Spinal cord (tissue), 10 donors: Measurements from ENCODE around the gene PDE4A. TPM values are rescaled to one million over a fixed set of nuclear protein-coding genes. Genes with fewer than 3 reads are reported as not detected.
"Not testable (repeated sequence)": the region's sequence is repeated elsewhere in the genome, so short reads cannot be mapped to it uniquely, and the experiment has no call there.

Experiments used
- DNase-seq, 6 donors: peaks; one replicate each; pipeline versions ENCODE4 v3.0.0 to v3.0.0-alpha.2; 2013 to 2015; ENCODE audit warnings: low spot score in 6 of 6, low read depth in 4 of 6
- H3K27ac ChIP-seq: one replicate; pipeline ENCODE4 v1.5.1; 2013; ENCODE audit warnings: low read depth, low read length, control low read depth
- H3K27me3 ChIP-seq: one replicate; pipeline ENCODE4 v1.6.1; 2013; ENCODE audit warnings: low read length; ENCODE audit not compliant: control insufficient read depth, insufficient read depth
- H3K36me3 ChIP-seq: one replicate; pipeline ENCODE4 v1.6.1; 2013; ENCODE audit warnings: low read length; ENCODE audit not compliant: control insufficient read depth, insufficient read depth
- H3K4me1 ChIP-seq: one replicate; pipeline ENCODE4 v1.6.1; 2013; ENCODE audit warnings: low read length; ENCODE audit not compliant: control insufficient read depth, insufficient read depth
- H3K4me3 ChIP-seq: one replicate; pipeline ENCODE4 v1.5.1; 2013; ENCODE audit warnings: low read depth, low read length, control low read depth
- H3K9me3 ChIP-seq: one replicate; pipeline ENCODE4 v1.6.1; 2013; ENCODE audit warnings: low read length; ENCODE audit not compliant: control insufficient read depth, insufficient read depth
- WGBS: methylation state at CpG from one replicate; pipeline ENCODE4 v1.1.5; 2013; ENCODE audit warnings: missing lambda C conversion rate; ENCODE audit not compliant: insufficient coverage; 5-methylcytosine and 5-hydroxymethylcytosine counted together
- polyA plus RNA-seq, 2 donors: library from polyadenylated mRNA; unstranded; fragments of 120-200 nt; gene quantifications; one replicate each; pipeline ENCODE4 v1.2.1, GENCODE V29; 2013; ENCODE audit not compliant: insufficient read length in 2 of 2
- total RNA-seq, 2 donors: library from RNA; depleted of rRNA in 1 of 2; stranded (reverse); fragments of 120-200 nt in 1 of 2; fragments of >200 nt in 1 of 2; gene quantifications; one replicate each; pipeline versions ENCODE4 v1.2.3 to v1.2.4, GENCODE V29; 2013 to 2014
- donor health status: healthy.

The PDE4A gene
- total and polyA plus RNA-seq, 4 donors, result 4.2 to 28.4 (median 18.2) TPM

DNA sequence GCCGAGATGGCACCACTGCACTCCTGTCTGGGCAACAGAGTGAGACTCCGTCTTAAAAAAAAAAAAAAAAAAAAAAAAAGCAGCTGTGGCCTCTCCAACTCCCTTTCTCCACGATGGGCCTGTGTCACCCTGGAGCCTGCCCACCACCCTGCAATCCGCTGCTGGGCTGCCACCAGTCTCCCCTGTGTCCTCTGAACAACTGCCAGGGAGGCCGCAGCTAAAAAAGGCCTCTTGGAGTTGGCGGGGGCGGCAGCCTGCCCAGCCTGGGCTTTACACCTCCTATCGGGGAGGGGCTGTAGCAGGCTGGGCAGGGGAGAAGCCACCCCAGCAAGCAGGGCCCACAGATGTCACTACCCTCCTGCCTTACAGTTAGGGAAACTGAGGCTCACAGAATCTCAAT lies 20.5 kb upstream of the PDE4A start:
- no peak overlapping the region for H3K4me3 ChIP-seq
- peaks cover 29% of the 10 kb centered on the region for H3K4me1 ChIP-seq
- DNase-seq, result no peak
- no peaks in the 10 kb centered on the region for H3K27me3 ChIP-seq
- H3K36me3 ChIP-seq, result peaks cover 45% of the 10 kb centered on the region
- H3K27ac ChIP-seq, result no peak overlapping the region
- 84% methylated on average over 3 of the region's 8 CpGs for WGBS
- H3K9me3 ChIP-seq, result no peaks in the 10 kb centered on the region

DNA sequence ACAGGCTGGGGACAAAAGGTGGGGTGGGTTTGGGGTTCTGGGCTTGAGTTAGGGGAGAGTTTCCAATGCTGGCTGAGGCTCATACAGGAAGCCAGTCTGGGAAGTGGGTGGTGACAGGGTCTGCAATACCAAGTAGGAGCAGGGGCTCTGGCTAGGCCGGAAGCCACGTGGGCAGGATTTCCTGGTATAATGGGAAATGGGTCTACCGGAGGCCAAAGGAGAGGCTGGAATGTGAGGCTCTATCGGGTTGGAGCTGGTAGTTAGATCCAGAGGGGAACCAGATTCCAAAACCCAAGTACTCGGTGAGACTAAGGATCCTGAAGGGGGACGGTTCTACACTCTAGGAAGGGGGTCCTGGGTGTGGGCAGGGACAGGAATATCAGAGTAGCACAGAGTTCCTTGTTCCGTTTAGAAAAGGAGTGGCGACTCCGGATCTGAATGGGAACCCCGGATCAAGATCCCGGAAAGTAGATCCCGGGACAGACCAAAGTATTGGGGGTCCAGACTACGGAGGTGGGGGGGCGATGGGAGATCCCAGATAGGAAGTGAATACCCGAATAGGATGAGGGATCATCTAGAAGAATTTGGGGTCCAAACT lies 17.8 kb upstream of the PDE4A start:
- Histone ChIP-seq H3K4me1 (peaks cover 38% of the 10 kb centered on the region), H3K36me3 (peaks cover 23% of the 10 kb centered on the region), H3K27ac (peak overlapping the region; percentile 49), H3K4me3 (peak overlapping the region; percentile 96), H3K9me3 (no peaks in the 10 kb centered on the region), H3K27me3 (peaks cover 8% of the 10 kb centered on the region)
- DNase-seq, result no peak
- 4% methylated on average over 15 of the region's 15 CpGs for whole genome bisulfite sequencing

DNA sequence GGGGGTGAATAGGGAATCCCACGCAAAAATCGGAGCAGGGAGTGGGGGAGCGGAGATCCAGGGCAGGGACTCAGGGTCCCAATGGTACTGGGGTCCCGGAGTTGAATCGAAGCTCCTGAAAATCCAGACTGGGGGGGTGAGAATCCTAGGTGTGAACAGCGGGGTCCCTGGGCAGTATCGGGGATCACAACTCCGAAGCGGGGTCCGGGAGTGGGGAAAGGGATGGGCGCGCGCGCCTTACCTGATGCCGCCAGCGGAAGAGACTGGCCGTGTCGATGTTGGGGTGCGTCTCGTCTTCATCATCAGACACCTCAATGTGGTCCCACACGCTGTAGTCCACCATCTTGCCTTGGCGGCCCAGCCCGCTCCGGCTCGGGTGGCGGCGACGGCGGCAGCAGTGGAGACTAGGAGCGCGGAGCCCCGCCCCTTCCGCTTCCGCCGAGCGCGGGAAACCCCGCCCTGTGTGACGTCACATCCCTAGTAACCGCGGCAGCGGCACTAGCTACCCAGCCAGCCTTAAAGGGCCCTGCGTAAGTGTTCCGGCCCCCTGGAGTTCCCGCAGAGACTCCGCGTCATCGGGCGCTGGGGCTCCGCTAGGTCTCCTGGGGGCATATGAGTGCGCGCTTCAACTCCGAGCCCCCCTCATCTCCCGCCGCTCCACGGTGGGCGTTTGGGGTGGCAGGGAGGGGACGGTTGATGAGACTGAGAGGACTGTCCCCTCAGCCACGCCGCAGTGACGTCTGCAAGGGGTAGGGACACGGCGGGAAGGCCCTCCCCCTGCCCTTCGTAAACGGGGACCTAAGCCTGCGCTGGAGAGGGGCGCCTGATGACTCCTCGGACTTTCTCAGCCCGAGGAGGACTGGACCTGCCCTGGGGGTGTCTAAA lies 17.0 kb upstream of the PDE4A start, which contains the start of gene CDC37:
CDC37 (minus strand) TSS at position 406 of the 885 bp plus-strand sequence; CDS start at position 343, 63 bp downstream.
- Histone ChIP-seq H3K4me1 (peaks cover 38% of the 10 kb centered on the region), H3K27ac (peak within 1 kb of the TSS; percentile 93), H3K4me3 (peak within 1 kb of the TSS; percentile 96), H3K9me3 (no peaks in the 10 kb centered on the region), H3K27me3 (peaks cover 10% of the 10 kb centered on the region), H3K36me3 (peaks cover 15% of the 10 kb centered on the region)
- under 1% methylated on average over 67 of the region's 69 CpGs for WGBS
- peak; percentile 92 to 99 (median 94) for DNase-seq

DNA sequence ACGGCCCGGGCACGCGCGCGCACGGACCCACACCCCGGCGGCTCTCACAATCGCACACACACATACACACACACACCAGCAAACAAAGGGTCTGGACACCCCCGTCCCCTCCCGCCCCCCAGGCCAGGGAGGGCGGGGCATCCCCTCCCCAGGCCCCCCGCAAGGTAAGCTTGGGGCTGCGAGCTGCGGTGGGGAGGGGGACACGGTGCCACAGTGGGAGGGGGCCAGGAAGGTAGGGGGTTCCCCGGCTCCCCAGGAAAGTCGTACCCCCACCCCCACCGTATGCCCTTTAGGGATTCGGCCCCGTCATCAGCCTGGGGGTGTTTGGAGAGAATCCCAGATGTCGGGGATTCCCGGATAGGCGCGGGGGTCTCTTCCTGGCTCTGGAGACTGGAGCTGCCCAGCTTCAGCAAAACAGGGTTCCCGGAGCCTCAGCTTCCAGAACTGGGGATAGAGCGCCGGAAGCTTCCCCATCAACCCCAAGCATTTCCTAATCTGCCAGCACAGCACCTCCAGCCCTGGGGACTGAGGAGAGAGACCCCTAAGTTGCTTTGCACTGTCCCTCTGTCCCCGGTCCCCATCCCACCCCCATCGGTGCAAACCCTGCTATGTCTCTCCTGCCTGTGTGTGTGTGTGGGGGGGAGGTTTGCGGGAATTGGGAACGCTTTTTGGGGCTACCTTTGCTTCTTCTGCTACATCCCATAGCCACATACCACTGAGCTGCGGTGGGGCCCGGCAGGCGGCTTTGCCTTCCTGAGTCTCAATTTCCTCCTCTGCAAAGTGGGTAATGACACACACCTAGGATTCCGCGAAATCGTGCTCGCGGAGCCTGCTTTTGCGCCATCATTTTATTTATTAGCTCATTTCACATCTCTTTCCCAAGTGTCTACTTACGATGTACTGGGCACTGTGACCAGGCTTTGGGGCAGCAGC lies 15.2 kb upstream of the PDE4A start:
- Histone ChIP-seq H3K9me3 (no peaks in the 10 kb centered on the region), H3K36me3 (peaks cover 8% of the 10 kb centered on the region), H3K4me3 (peak overlapping the region; percentile 96), H3K4me1 (peaks cover 38% of the 10 kb centered on the region), H3K27ac (no peak overlapping the region), H3K27me3 (peaks cover 12% of the 10 kb centered on the region)
- DNase-seq, result peak in 2 of 6 donors; percentile 50 to 64
- WGBS, result 4% methylated on average over 25 of the region's 43 CpGs

GRCh38 chr19:10406191-10406590 lies 14.1 kb upstream of the PDE4A start:
- peaks cover 12% of the 10 kb centered on the region for H3K27me3 ChIP-seq
- peaks cover 4% of the 10 kb centered on the region for H3K36me3 ChIP-seq
- no peak overlapping the region for H3K27ac ChIP-seq
- no peak for DNase-seq
- H3K4me1 ChIP-seq, result peaks cover 35% of the 10 kb centered on the region
- H3K4me3 ChIP-seq, result no peak overlapping the region
- no peaks in the 10 kb centered on the region for H3K9me3 ChIP-seq
- 100% methylated on average over 2 of the region's 6 CpGs for WGBS

DNA sequence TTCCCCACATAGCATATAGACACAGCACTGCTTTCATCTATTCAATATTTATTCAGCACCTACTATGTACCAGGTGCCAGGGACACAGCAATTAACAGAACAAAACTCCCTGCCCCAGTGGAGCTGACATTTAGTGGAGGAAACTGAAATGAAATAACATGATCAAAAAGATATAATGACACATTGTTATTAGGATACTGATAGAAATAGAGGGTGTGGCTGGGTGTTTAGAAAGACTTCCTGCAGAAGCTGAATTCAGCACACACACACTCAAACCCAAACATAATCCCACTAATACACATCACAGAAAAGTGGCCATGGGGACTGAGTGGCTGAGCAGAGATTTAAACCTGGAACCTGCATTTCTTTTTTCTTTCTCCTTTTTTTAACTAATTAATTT lies 13.2 kb upstream of the PDE4A start:
- Histone ChIP-seq H3K36me3 (peaks cover 4% of the 10 kb centered on the region), H3K4me3 (no peak overlapping the region), H3K27ac (no peak overlapping the region), H3K9me3 (no peaks in the 10 kb centered on the region), H3K27me3 (peaks cover 12% of the 10 kb centered on the region), H3K4me1 (peaks cover 28% of the 10 kb centered on the region)
- DNase-seq, result no peak

- Histone ChIP-seq H3K4me3 (no peak overlapping the region), H3K36me3 (peaks cover 4% of the 10 kb centered on the region), H3K27ac (no peak overlapping the region), H3K27me3 (peaks cover 12% of the 10 kb centered on the region), H3K9me3 (no peaks in the 10 kb centered on the region), H3K4me1 (peaks cover 21% of the 10 kb centered on the region)
- WGBS, result 70% methylated on average over 15 of the region's 18 CpGs
- no peak for DNase-seq
These were observed 11.6 kb upstream of the PDE4A start for GRCh38 chr19:10408511-10409283.

- not testable (repeated sequence) for DNase-seq, H3K4me1 ChIP-seq, H3K4me3 ChIP-seq, H3K36me3 ChIP-seq, H3K9me3 ChIP-seq, H3K27ac ChIP-seq
- H3K27me3 ChIP-seq, result peaks cover 16% of the 10 kb centered on the region
- whole genome bisulfite sequencing, result 66% methylated on average over 5 of the region's 5 CpGs
These were observed 9.1 kb upstream of the PDE4A start for GRCh38 chr19:10411224-10411623.
